HepG2 (cell line): ENCODE data around the gene NDOR1. TPM values are rescaled to one million over a fixed set of nuclear protein-coding genes. Genes with fewer than 3 reads are reported as not detected.

Experiments
- ATAC-seq: fragments of 200-7000 bp; cut with Tn5 transposase; 3 replicates; pipeline ENCODE4 v1.9.1; 2020; ENCODE audit warnings: mild to moderate bottlenecking, moderate library complexity
- BruUV-seq: library from RNA; stranded (reverse); fragments of 400-500 nt; replicated peaks from 2 replicates; lab custom pipeline; 2021; lab: Mats Ljungman, UMichigan
- CTCF ChIA-PET: fragments of 300-600 bp; formaldehyde crosslinking; extraction: SDS; loops from one replicate; lab custom pipeline; 2021; ENCODE audit warnings: low total read pairs, inconsistent platforms, low intra/inter-chr PET ratio; lab: Yijun Ruan, JAX
- POLR2A ChIA-PET: fragments of 350-600 bp; sonication (Branson Sonifier 250); formaldehyde crosslinking; loops from one replicate; lab custom pipeline; 2020; ENCODE audit warnings: antibody characterized with exemption, inconsistent platforms; lab: Yijun Ruan, JAX
- DNase-seq: peaks from one replicate; pipeline ENCODE4 v3.0.0-alpha.2; 2015; ENCODE audit warnings: low spot score
- FAIRE-seq: peaks from 3 replicates; lab custom pipeline; 2011; peaks lifted over from hg19 to GRCh38; lab: Jason Lieb, UNC
- H2AFZ ChIP-seq: one replicate; pipeline ENCODE4 v1.6.1; 2011; ENCODE audit warnings: low read length, inconsistent platforms
- H3K27ac ChIP-seq: fragments of 300-600 bp; 3 replicates; pipeline ENCODE4 v1.8.0; 2011; ENCODE audit warnings: mixed run types, mild to moderate bottlenecking, mixed read lengths, low read length, inconsistent platforms; ENCODE audit not compliant: insufficient read depth; ENCODE audit errors: extremely low read length
- H3K27me3 ChIP-seq, 2 experiments: fragments of 200-600 bp in 1 of 2; 2 replicates in 1 of 2; 3 replicates in 1 of 2; pipeline versions ENCODE4 v1.6.0 to v1.8.0; 2011; ENCODE audit warnings: low read length in 2 of 2, mild to moderate bottlenecking in 2 of 2, moderate library complexity in 2 of 2, inconsistent platforms in 1 of 2; ENCODE audit not compliant: insufficient read depth in 2 of 2, control insufficient read depth in 1 of 2
- H3K36me3 ChIP-seq, 2 experiments: fragments of 200-600 bp in 1 of 2; replicated peaks in 1 of 2; 2 replicates in 1 of 2; 3 replicates in 1 of 2; pipeline versions ENCODE4 v1.5.1 to v1.8.0; 2011; ENCODE audit warnings: low read length in 2 of 2, inconsistent platforms in 1 of 2; ENCODE audit not compliant: insufficient read depth in 2 of 2, control insufficient read depth in 1 of 2
- H3K4me1 ChIP-seq: 2 replicates; pipeline ENCODE4 v1.5.1; 2012; ENCODE audit warnings: low read length, inconsistent platforms; ENCODE audit not compliant: insufficient read depth
- H3K4me2 ChIP-seq: 2 replicates; pipeline ENCODE4 v1.6.0; 2011; ENCODE audit warnings: low read depth, low read length, inconsistent platforms
- H3K4me3 ChIP-seq, 3 experiments: fragments of 200-600 bp in 1 of 3; sonication (generic), shearing (Covaris generic) in 1 of 3; replicated peaks in 1 of 3; 2 replicates each; pipeline ENCODE4 v1.5.1; 2011 to 2016; ENCODE audit warnings: low read length in 3 of 3, inconsistent platforms in 2 of 3, low read depth in 2 of 3, mild to moderate bottlenecking in 2 of 3, control low read depth in 1 of 3, mixed read lengths in 1 of 3; ENCODE audit not compliant: insufficient read depth in 1 of 3
- H3K79me2 ChIP-seq: one replicate; pipeline ENCODE4 v1.6.1; 2011; ENCODE audit warnings: low read length, inconsistent platforms; ENCODE audit not compliant: insufficient read depth
- H3K9ac ChIP-seq: 2 replicates; pipeline ENCODE4 v1.6.0; 2011; ENCODE audit warnings: mild to moderate bottlenecking, low read depth, low read length, inconsistent platforms; ENCODE audit not compliant: insufficient read depth
- H3K9me3 ChIP-seq: 2 replicates; pipeline ENCODE4 v1.5.1; 2012; ENCODE audit warnings: mild to moderate bottlenecking, low read length
- H4K20me1 ChIP-seq: 2 replicates; pipeline ENCODE4 v1.6.0; 2011; ENCODE audit warnings: inconsistent platforms, mild to moderate bottlenecking, low read length, moderate library complexity; ENCODE audit not compliant: insufficient read depth
- AGO1 ChIP-seq: fragments of 200-400 bp; formaldehyde crosslinking; IDR thresholded peaks from 2 replicates; pipeline ENCODE4 v1.6.1; 2017; ENCODE audit warnings: mild to moderate bottlenecking, low read depth, low read length, moderate library complexity; ENCODE audit not compliant: poor library complexity, severe bottlenecking
- AGO2 ChIP-seq: fragments of 200-400 bp; formaldehyde crosslinking; optimal IDR thresholded peaks from 2 replicates; pipeline ENCODE3; 2017; ENCODE audit warnings: mild to moderate bottlenecking, low read depth, low read length, moderate library complexity
- AKAP8 ChIP-seq: sonication (generic); formaldehyde crosslinking; IDR thresholded peaks from 2 replicates; pipeline ENCODE4 v1.5.1; 2020; ENCODE audit warnings: mild to moderate bottlenecking, missing genetic modification reagents
- IRF2 ChIP-seq: IDR thresholded peaks from 2 replicates; pipeline ENCODE4 v1.6.1; 2018; ENCODE audit warnings: missing genetic modification reagents, missing compliant biosample characterization
- WGBS: methylation state at CpG from one replicate; pipeline ENCODE4 v1.1.6; 2017; ENCODE audit warnings: low lambda C conversion rate; 5-methylcytosine and 5-hydroxymethylcytosine counted together
- in situ Hi-C: cut with HindIII; loops from 2 replicates; pipeline ENCODE4 v1.10.0; 2017; ENCODE audit warnings: low pct_unique_long_range_greater_than_20kb; ENCODE audit not compliant: extremely low pct_ligation_motif_present
- intact Hi-C: fragments of 100-400 bp; cut with micrococcal nuclease; formaldehyde crosslinking; loops from one replicate; pipeline ENCODE4 v1.10.0; 2022; ENCODE audit not compliant: unreplicated experiment
- polyA plus RNA-seq, 8 experiments: library from polyadenylated mRNA; depleted of rRNA in 3 of 8; stranded (reverse) in 7 of 8; unstranded in 1 of 8; fragments of >200 nt; fragmentation: Illumina TruSeq in 4 of 8; extraction: Trizol in 4 of 8; gene quantifications; 2 replicates each; pipeline versions ENCODE4 v1.2.1 to v1.2.3, GENCODE V29; 2011 to 2016; ENCODE audit warnings: low read depth in 4 of 8, missing spikeins in 1 of 8, mixed read lengths in 1 of 8; ENCODE audit not compliant: insufficient read depth in 1 of 8
- total RNA-seq, 5 experiments: library from RNA; depleted of rRNA; stranded (reverse); fragments of >200 nt; fragmentation: Illumina TruSeq; extraction: Trizol; gene quantifications; 2 replicates each; pipeline ENCODE4 v1.2.3, GENCODE V29; 2016; ENCODE audit warnings: low read depth in 1 of 5

NDOR1 gene
- total and polyA plus RNA-seq, 2 of the 13 experiments (the other 11 are each of a cell fraction or from before 2014, with no cell fraction given), result 3.6 to 8.7 TPM

DNA sequence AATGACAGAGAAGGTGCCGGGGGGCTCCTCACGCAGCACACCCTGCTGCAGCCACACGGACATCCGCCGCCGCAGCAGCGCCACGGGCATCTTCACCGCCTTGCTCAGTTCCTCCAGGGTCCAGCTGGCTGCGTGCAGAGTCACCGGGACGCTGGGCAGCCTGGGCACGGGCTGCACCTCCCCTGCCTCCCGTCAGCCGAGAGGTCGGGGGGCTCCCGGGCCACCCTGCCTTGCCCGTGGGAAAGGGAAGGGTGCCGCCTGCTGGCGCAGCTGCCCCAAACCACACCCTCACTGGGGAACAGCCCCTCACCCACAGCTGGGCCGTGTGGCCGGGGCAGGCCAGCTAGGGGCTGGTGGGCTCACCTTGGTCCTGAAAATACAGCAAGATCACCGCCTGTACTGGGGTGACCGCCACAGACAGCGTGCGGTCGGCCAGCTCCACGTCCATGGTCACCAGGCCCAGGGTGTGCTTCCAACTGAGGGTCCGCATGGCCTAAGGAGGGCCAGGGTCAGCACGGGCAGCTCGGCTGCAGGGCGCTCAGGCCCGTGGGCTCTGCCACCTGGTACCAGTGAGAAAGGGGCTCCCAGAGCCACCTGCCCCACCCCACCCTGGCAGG, 30.0 kb upstream of the NDOR1 start:
- 0 out of 2 replicates have a peak, but pooled peaks cover under 1% of the 10 kb centered on the region for H3K4me1 ChIP-seq
- H4K20me1 ChIP-seq, result no peaks in the 10 kb centered on the region
- no peak for DNase-seq
- H3K4me2 ChIP-seq, result no peak overlapping the region
- H3K79me2 ChIP-seq, result no peaks in the 10 kb centered on the region
- in situ Hi-C loops, result no loop called here
- TF ChIP-seq AGO2 (peak; percentile 95), AKAP8 (CRISPR knock-in tag) (0 out of 2 replicates have a peak, but pooled peaks have one; percentile 32), IRF2 (CRISPR knock-in tag) (no peak), AGO1 (peak; percentile 18)
- 92% methylated on average over 19 of the region's 33 CpGs for WGBS
- no peak for ATAC-seq
- ChIA-PET POLR2A (interaction anchor here (1.4 to 1.6 kb wide), 3 partner anchors 25 to 102 kb away, joined by 3 to 6 read pairs (median 3); partner anchors contain the start of genes TOR4A and TPRN), CTCF (no interaction called here)
- no TSS peak for BruUV-seq
- no peaks in the 10 kb centered on the region for H3K9me3 ChIP-seq
- peaks cover 3 to 6% of the 10 kb centered on the region in 2 experiments; a peak in 2 of 5 replicates for H3K36me3 ChIP-seq
- peaks cover 0 to 18% of the 10 kb centered on the region in 2 experiments; a peak in 3 of 5 replicates for H3K27me3 ChIP-seq
- no peak overlapping the region for H3K4me3 ChIP-seq
- FAIRE-seq, result no peak
- no peak overlapping the region for H3K27ac ChIP-seq
- H2AFZ ChIP-seq, result no peak overlapping the region
- intact Hi-C loops, result loop anchor here (10.0 kb wide), 1 partner anchor 61 kb away; the partner anchor contains the start of gene DPP7
- no peak overlapping the region for H3K9ac ChIP-seq
